Stimulated activated CD8-positive, alpha-beta memory T cell treated with anti-CD3 and anti-CD28 coated beads, Interleukin-12 subunit alpha, Interleukin-12 subunit beta, amount 100 ng/mL, for 24 hours (primary cell): Measurements from ENCODE around the gene SLC22A6.
"Not testable (repeated sequence)": the region's sequence is repeated elsewhere in the genome, so short reads cannot be mapped to it uniquely, and the experiment has no call there.

Source experiments
- DNase-seq: peaks from one replicate; pipeline ENCODE4 v3.0.0-alpha.2; 2020; ENCODE audit errors: extremely low read depth

The SLC22A6 gene

GRCh38 chr11:62985041-62985750 lies 429 bp upstream of the SLC22A6 start:
- no peak for DNase-seq

- DNase-seq = no peak
Observed at GRCh38 chr11:62983536-62984199, 1.1 kb downstream of the SLC22A6 start.

DNA sequence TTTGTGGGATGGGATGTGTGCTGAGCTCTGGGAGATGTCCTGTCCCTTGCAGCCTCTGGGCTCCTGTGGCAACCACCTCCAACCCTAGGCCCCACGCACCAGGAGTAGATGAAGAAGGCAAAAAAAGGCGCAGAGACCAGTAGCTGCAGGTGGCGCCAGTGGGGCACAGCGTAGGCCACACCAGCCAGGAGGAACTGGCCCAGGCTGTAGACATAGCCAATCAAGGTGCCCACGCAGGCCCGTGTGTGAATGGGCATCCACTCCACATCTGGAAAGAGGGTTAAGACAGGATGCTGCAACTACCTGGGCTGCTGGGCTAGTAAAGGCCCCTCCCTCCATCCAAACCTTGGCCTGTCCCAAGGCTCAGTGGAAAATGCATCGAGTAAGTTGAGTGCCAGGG lies 3.0 kb downstream of the SLC22A6 start:
- no peak for DNase-seq

- DNase-seq = no peak
Observed at GRCh38 chr11:62980133-62980760, 4.5 kb downstream of the SLC22A6 start.

GRCh38 chr11:62976109-62976508 lies 8.7 kb downstream of the SLC22A6 start:
- no peak for DNase-seq

DNA sequence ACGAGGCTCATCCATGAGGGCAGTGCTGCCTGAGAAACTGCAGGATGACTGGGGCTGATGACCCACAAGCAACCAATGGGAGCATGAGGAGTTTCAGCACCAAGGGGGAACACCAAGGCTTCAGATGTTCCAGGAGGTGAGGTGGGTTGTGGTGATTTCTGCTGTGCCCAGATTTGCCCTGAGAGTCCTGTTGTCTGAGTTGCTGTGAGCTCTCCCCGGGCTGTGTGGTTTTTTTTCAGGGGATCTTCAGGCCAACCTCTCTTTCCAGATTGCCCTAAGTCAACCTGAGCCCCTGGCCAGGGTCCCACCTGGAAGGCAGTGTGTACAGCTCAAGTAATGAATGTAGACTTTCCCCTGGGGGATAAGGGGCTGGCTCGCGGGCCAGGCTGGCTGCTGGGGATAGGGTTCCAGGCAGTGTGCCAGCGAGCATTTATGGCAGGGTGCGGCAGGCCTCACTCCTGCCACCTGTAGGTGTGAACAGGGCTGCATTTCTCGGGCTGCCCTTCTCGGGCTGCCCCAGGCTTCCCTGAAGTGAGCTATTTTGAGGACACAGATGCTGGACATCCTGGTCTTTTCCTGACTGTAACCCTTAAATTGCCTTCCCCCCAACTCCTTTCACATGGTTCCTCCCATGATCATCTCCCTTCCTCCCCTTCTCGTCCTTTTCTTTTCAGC lies 9.8 kb downstream of the SLC22A6 start:
- DNase-seq = no peak

DNA sequence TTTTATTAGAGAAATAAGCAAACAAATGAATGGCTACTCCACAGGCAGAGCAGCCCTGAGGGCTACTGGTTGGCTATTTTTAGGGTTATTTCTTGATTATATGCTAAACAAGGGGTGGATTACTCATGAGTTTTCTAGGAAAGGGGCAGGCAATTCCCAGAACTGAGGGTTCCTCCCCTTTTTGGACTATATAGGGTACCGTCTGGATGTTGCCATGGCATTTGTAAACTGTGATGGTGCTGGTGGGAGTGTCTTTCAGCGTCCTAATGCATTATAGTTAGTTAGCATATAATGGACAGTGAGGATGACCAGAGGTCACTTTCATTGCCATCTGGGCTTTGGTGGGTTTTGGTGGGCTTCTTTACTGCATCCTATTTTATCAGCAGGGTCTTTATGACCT lies 19.2 kb downstream of the SLC22A6 start:
- DNase-seq = no peak

GRCh38 chr11:62962391-62962790 lies 22.4 kb downstream of the SLC22A6 start:
- DNase-seq = no peak

DNA sequence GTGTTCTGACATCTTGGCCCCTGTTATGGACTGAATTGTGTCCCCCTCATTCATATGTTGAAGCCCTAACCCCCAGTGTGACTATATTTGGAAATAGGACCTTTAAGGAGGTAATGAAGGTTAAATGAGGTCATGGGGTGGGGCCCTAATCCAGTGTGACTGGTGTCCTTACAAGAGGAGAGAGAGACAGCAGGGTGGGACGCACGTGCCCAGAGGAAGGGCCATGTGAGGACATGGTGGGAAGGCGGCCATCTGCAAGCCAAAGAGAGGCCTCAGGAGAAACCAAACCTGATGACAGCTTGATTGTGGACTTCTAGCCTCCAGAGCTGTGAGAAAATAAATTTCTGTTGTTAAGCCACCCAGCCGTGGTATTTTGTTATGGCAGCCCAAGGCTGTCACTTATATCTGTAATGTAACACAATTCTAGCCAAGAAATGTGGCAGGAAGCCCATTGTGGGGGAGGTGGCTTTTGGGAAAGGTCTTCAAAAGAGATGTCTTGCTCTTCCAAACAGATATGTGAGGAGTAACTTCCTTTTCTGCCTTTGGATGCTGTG lies 23.7 kb downstream of the SLC22A6 start:
- no peak for DNase-seq

- DNase-seq = no peak
Observed at GRCh38 chr11:62959422-62959980, 25.3 kb downstream of the SLC22A6 start.

DNA sequence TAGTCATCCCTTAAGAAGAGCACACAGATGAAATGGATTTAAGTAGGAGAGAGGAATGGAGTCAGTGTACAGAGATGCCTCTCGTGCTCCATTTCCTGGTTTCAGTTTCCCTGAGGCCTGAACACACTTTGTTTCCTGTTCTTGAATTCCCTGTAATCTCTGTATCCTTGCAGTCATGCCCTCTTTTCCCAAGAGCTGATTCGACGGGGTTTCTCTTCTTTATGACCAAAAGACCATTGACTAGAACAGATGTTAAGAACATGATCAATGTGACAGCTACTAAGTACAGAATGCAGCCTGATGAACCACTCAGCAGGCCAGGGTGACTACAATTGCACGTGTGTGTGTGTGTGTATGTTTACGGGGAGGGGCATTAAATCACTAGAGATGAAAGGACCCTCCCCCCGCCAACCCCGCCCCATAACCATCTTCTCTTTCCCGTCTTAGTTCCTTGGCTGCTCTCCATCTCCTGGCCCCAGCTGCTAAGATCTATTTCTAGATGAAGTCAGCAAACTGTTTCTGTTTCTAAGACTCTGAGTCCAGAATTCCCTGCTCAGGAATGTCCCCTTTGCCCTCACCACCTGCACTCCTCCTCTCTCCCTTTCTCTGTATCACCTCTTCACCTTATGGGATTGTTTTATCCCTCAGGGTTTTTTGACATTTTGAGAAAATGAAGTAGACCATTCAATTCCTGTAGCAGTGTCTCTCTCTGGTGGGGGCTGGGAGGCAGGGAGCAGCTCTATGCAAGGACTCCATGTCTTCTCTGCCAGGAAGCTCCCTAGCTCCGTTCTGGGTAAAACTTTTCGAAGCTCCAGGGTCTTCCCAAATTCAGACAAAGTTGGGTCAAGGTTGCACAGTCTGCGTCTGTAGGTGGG lies 26.0 kb downstream of the SLC22A6 start:
- DNase-seq = no peak

- DNase-seq = no peak
Observed at GRCh38 chr11:62957147-62957546, 27.6 kb downstream of the SLC22A6 start.

GRCh38 chr11:62954478-62954877 lies 30.3 kb downstream of the SLC22A6 start:
- no peak for DNase-seq

DNA sequence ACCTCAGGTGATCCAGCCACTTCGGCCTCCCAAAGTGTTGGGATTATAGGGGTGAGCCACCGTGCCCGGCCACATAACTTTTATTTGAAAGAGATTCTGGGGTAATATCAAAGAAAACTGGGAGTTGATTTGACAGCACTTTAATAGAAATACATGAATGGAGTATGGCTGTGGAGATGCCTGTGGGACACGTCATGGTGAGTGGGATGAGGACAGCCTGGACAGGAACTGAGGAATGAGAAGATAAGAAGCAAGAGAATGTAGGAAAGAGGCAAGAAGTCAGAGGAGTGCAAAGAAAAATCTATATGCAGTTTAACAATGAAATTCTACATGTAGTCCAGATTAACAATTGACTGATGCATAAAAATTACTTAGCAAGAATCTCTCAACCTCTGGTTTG lies 31.0 kb downstream of the SLC22A6 start:
- DNase-seq = no peak

- DNase-seq = no peak
Observed at GRCh38 chr11:62948765-62949320, 35.9 kb downstream of the SLC22A6 start.

DNA sequence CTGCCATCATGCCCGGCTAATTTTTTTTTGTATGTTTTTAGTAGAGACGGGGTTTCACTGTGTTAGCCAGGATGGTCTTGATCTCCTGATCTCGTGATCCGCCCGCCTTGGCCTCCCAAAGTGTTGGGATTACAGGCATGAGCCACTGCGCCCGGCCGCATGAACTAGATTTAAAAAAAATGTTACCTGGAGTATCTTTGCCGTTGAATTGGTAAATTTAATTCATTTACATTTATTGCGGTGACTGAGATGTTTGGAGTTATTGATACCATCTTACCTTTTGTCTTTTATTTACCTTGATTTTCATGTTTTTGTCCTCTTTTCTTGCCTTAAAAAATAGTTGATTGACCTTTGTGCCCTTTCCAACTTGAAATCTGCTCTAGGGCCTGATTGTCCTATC lies 39.2 kb downstream of the SLC22A6 start:
- not testable (repeated sequence) for DNase-seq

- DNase-seq = not testable (repeated sequence)
Observed at GRCh38 chr11:62937528-62937927, 47.2 kb downstream of the SLC22A6 start.

DNA sequence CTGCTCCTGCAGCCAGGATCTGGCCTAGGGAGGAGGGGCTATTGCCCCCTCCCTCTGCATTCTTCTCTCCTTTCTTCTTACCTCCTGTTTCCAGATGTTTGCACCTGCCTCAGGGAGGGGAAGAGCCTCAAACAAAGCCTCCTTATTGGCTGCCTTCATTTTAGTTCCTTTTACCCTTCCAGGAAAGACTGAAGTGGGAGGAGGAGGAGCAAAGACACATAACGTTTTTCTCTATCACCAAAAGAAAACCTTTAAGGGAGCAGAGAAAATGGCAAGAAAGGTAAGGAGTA lies 50.3 kb downstream of the SLC22A6 start:
- no peak for DNase-seq

GRCh38 chr11:62933750-62934495 lies 50.8 kb downstream of the SLC22A6 start:
- DNase-seq = no peak

GRCh38 chr11:62933285-62933684 lies 51.5 kb downstream of the SLC22A6 start:
- DNase-seq = no peak
